Fibroblast of lung (primary cell): ENCODE results near the gene HOPX.

Experiments used
- CTCF ChIP-seq, 2 donors: IDR thresholded peaks in 1 of 2; conservative IDR thresholded peaks in 1 of 2; 1 replicate in 1 of 2; 2 replicates in 1 of 2; pipeline ENCODE4 v1.5.1; 2011 to 2012; ENCODE audit warnings: low read length in 2 of 2, control low read depth in 1 of 2, inconsistent platforms in 1 of 2, low read depth in 1 of 2, mild to moderate bottlenecking in 1 of 2
- EZH2 ChIP-seq: IDR thresholded peaks from 2 replicates; pipeline ENCODE4 v1.5.1; 2012; ENCODE audit warnings: low read length, control low read depth, mild to moderate bottlenecking; ENCODE audit errors: missing control alignments

DNA sequence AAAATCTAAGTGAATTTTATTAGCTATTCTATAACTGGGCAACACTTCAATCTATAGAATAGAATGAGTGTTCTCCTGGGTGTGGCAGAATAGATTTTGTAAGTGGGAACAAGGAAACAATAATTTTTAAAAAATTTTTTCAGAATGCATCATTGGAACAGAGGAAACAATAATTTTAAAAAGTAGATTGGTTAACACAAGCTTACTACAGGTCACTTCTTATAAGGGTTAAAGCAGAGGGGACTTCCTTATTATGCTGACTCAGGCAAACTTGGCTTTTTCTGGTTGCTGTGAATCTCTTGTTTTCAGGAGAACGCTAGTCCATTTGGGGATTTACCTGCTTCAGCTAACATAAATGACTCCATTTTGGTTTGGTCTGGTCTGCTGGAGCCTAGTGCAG lies 52.5 kb downstream of the HOPX start:
- TF ChIP-seq CTCF (conservative IDR thresholded peaks at IDR 0.05 in 1 of 2, IDR thresholded peaks at IDR 0.05 in 1 of 2; ENCODE audit: low read depth in 1 of 2, low read length in 2 of 2): no peak
- TF ChIP-seq EZH2: no peak
